ENCODE measurements around the gene AMN.

- TF ChIP-seq CTCF (IDR thresholded peaks at IDR 0.05) (no peak), EZH2 (IDR thresholded peaks at IDR 0.05; ENCODE audit: borderline replicate concordance, insufficient read depth, low read depth, low read length, poor library complexity, severe bottlenecking) (no peak)
Measured at GRCh38 chr14:102962111-102962627, 39.7 kb downstream of the AMN start.
